Measurements from ENCODE around the gene RPL39L.

DNA sequence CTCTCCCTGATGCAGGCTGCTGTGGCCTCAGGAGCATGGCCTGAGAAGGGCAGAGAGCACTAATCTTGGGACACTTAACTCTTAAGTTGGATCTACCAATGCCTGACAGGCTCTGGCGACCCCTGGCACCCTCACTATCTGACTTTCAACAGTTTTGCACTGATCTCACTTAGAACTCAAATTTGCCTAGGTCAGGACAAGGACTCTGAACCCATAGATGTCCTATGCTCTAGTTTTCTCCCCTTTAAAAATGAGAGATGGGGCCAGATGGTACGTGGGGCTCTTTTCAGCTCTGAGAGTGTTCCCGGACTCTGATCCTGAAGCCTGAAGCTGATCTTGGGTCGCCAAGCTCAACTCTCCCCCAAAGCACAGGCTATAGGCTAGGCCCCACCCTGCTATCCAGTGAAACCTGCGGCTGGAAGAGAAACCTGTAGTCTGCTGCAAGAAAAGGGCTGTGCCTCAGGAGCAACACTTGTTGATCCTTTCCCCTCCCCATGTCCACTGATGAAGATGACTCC lies 65.7 kb downstream of the RPL39L start:
- TF ChIP-seq, protein P1, sequence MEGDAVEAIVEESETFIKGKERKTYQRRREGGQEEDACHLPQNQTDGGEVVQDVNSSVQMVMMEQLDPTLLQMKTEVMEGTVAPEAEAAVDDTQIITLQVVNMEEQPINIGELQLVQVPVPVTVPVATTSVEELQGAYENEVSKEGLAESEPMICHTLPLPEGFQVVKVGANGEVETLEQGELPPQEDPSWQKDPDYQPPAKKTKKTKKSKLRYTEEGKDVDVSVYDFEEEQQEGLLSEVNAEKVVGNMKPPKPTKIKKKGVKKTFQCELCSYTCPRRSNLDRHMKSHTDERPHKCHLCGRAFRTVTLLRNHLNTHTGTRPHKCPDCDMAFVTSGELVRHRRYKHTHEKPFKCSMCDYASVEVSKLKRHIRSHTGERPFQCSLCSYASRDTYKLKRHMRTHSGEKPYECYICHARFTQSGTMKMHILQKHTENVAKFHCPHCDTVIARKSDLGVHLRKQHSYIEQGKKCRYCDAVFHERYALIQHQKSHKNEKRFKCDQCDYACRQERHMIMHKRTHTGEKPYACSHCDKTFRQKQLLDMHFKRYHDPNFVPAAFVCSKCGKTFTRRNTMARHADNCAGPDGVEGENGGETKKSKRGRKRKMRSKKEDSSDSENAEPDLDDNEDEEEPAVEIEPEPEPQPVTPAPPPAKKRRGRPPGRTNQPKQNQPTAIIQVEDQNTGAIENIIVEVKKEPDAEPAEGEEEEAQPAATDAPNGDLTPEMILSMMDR (IDR thresholded peaks at IDR 0.05), result no peak
- TF ChIP-seq POLR2A (IDR thresholded peaks at IDR 0.05), result no peak

Data from Peyer's patch (tissue), 4 donors.